ENCODE data around the gene NPIPB9. TPM values are rescaled to one million over a fixed set of nuclear protein-coding genes. Genes with fewer than 3 reads are reported as not detected.
"Not testable (repeated sequence)": the region's sequence is repeated elsewhere in the genome, so short reads cannot be mapped to it uniquely, and the experiment has no call there.

NPIPB9 gene
- total RNA-seq, result 0.84 TPM

- not testable (repeated sequence) for ATAC-seq
Observed at GRCh38 chr16:28751487-28751886, at the start of gene NPIPB9. Gene NPIPB9, plus strand, starts transcription at chr16:28751787.

GRCh38 chr16:28704246-28704645, 47.3 kb upstream of the NPIPB9 start:
- not testable (repeated sequence) for ATAC-seq

- peak; percentile 99 for ATAC-seq
Observed at GRCh38 chr16:28711220-28712083, 40.1 kb upstream of the NPIPB9 start, which contains the start of gene EIF3C. Gene EIF3C, plus strand, starts transcription at chr16:28711464. Its CDS starts 223 bp downstream, at chr16:28711687.

GRCh38 chr16:28722852-28723650, 28.5 kb upstream of the NPIPB9 start:
- ATAC-seq, result not testable (repeated sequence)

GRCh38 chr16:28731253-28731652, 20.3 kb upstream of the NPIPB9 start:
- not testable (repeated sequence) for ATAC-seq

- ATAC-seq, result not testable (repeated sequence)
Observed at GRCh38 chr16:28732455-28733124, 19.0 kb upstream of the NPIPB9 start.

GRCh38 chr16:28739787-28740186, 11.8 kb upstream of the NPIPB9 start:
- ATAC-seq, result peak; percentile 84

- peak; percentile 60 for ATAC-seq
Observed at GRCh38 chr16:28740631-28741030, 11.0 kb upstream of the NPIPB9 start.

GRCh38 chr16:28741295-28741694, 10.3 kb upstream of the NPIPB9 start:
- peak; percentile 29 for ATAC-seq

GRCh38 chr16:28746618-28747350, 4.8 kb upstream of the NPIPB9 start:
- not testable (repeated sequence) for ATAC-seq

- peak; percentile 99 for ATAC-seq
Observed at GRCh38 chr16:28749997-28750465, 1.6 kb upstream of the NPIPB9 start.

GRCh38 chr16:28750469-28751067, 1.0 kb upstream of the NPIPB9 start:
- peak; percentile 44 for ATAC-seq

- not testable (repeated sequence) for ATAC-seq
Observed at GRCh38 chr16:28781697-28782096, 30.1 kb downstream of the NPIPB9 start.

- not testable (repeated sequence) for ATAC-seq
Observed at GRCh38 chr16:28782357-28782756, 30.8 kb downstream of the NPIPB9 start.

- peak; percentile 76 for ATAC-seq
Observed at GRCh38 chr16:28802235-28803019, 50.8 kb downstream of the NPIPB9 start.

GRCh38 chr16:28807445-28808120, 56.0 kb downstream of the NPIPB9 start:
- not testable (repeated sequence) for ATAC-seq

- no peak for ATAC-seq
Observed at GRCh38 chr16:28820016-28820415, 68.4 kb downstream of the NPIPB9 start.

GRCh38 chr16:28820546-28820945, 69.0 kb downstream of the NPIPB9 start:
- ATAC-seq, result not testable (repeated sequence)

- ATAC-seq, result no peak
Observed at GRCh38 chr16:28821874-28822519, 70.4 kb downstream of the NPIPB9 start.
